Muscle of leg (tissue), 11 donors: Measurements from ENCODE around the gene FLNA. TPM values are rescaled to one million over a fixed set of nuclear protein-coding genes. Genes with fewer than 3 reads are reported as not detected.
"Not testable (repeated sequence)": the region's sequence is repeated elsewhere in the genome, so short reads cannot be mapped to it uniquely, and the experiment has no call there.

Experiments
- DNase-seq: peaks from one replicate; pipeline ENCODE4 v3.0.0; 2013
- H3K27ac ChIP-seq: one replicate; pipeline ENCODE4 v1.5.1; 2013; ENCODE audit warnings: mild to moderate bottlenecking, low read length, control low read depth
- H3K27me3 ChIP-seq: one replicate; pipeline ENCODE4 v1.6.1; 2013; ENCODE audit warnings: low read length; ENCODE audit not compliant: control insufficient read depth, insufficient read depth
- H3K36me3 ChIP-seq: one replicate; pipeline ENCODE4 v1.6.1; 2013; ENCODE audit warnings: low read length; ENCODE audit not compliant: control insufficient read depth, insufficient read depth
- H3K4me1 ChIP-seq: one replicate; pipeline ENCODE4 v1.6.1; 2013; ENCODE audit warnings: low read length; ENCODE audit not compliant: control insufficient read depth, insufficient read depth
- H3K4me3 ChIP-seq: one replicate; pipeline ENCODE4 v1.5.1; 2013; ENCODE audit warnings: low read length, control low read depth
- H3K9me3 ChIP-seq: replicated peaks from 2 replicates; pipeline ENCODE4 v1.6.1; 2013; ENCODE audit warnings: low read depth, low read length; ENCODE audit not compliant: control insufficient read depth
- WGBS: methylation state at CpG from one replicate; pipeline ENCODE4 v1.1.5; 2013; ENCODE audit warnings: missing lambda C conversion rate; ENCODE audit not compliant: insufficient coverage; 5-methylcytosine and 5-hydroxymethylcytosine counted together
- polyA plus RNA-seq, 8 donors: library from polyadenylated mRNA; unstranded; fragments of 120-200 nt; gene quantifications; one replicate each; pipeline versions ENCODE4 v1.2.1 to v1.2.3, GENCODE V29; 2013; ENCODE audit warnings: inconsistent platforms in 1 of 8, low replicate concordance in 1 of 8; ENCODE audit not compliant: insufficient read length in 8 of 8, insufficient read depth in 1 of 8
- total RNA-seq: library from RNA; stranded (reverse); fragments of 120-200 nt; gene quantifications from one replicate; pipeline ENCODE4 v1.2.4, GENCODE V29; 2013

Gene FLNA
- total and polyA plus RNA-seq, 9 donors: 212 to 450 (median 365) TPM

DNA sequence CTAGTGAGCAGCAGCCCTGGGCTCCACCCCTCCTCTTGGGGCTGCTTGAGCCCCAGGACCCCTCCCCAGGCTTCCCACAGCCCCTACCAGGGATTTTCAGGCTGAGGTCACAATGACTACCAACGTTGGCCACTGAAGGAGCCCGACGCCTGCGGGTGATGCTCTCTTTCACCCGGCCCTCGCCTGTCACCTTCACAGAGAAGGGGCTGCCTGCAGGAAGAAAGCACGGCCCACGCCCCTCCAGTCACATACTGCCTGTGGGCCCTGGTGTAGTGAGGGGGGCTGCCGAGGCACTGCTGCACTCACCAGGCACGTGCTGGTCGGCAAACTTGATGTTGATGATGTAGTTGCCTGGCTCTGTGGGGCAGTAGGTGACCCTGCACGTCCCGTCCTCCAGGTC, 22.0 kb downstream of the FLNA start:
- Histone ChIP-seq H3K9me3 (no peaks in the 10 kb centered on the region), H3K36me3 (peaks cover 92% of the 10 kb centered on the region), H3K4me1 (peaks cover 5% of the 10 kb centered on the region), H3K4me3 (no peak overlapping the region), H3K27me3 (no peaks in the 10 kb centered on the region), H3K27ac (no peak overlapping the region)
- 90% methylated on average over 4 of the region's 13 CpGs for WGBS
- DNase-seq: no peak

DNA sequence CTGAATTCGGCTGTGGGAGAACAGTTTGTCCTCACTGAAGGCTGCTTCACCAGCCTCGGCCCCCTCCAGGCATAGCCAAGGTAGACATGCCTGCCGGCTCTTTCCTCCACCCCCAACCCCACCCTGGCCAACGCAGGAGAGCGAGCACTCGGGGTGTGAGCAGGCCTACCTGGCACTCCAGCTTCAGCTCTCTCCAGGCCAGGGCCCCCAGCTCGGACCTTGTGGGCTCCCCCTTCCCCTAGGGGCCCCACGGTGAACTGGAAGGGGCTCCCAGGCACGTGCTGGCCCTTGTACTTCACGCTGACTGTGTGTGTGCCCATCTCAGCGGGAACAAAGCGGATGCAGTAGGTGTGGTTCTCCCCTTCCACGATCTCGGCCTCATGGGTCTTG, 22.4 kb downstream of the FLNA start:
- peaks cover 5% of the 10 kb centered on the region for H3K4me1 ChIP-seq
- H3K36me3 ChIP-seq: peaks cover 87% of the 10 kb centered on the region
- DNase-seq: no peak
- H3K9me3 ChIP-seq: no peaks in the 10 kb centered on the region
- WGBS: 84% methylated on average over 12 of the region's 14 CpGs
- no peaks in the 10 kb centered on the region for H3K27me3 ChIP-seq
- H3K4me3 ChIP-seq: no peak overlapping the region
- no peak overlapping the region for H3K27ac ChIP-seq

DNA sequence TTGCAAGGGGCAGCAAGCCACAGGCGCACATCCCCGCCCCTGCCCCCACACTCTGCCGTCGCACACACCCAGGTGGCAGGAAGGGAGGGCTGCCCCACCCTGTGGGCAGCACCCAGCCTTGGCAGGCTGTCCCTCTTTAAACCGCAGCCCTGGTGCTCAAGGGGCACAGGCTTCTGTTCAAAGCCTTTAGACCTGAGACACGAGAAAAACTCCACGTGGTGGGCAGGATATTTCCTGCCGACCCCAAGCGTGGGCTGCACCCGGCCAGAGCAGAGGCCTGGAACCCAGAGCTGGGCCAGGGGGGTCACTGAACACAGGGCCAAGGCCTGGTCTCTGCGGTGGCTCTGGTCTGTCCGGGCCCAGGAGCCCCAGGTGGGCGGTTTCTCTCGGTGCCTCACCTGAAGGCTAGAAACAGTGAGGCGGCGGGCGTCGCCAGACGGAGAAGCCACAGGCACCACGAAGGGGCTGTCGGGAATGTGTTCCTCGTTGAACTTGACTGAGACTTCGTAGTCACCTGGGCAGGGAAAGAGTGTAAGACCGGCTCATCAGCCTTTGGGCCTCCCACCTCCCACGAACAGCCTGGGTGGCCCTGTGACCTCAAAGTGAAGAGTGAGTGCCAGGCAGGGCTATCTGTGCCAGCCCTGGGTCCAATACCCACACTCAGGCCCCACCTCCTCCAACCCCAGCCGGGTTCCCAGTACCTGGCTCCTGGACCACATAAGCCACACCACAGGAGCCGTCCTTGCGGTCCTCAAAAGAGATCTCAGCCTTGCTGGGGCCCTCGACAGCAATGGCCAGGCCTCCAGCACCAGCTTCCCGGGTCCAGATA, 23.0 kb downstream of the FLNA start:
- Histone ChIP-seq H3K4me3 (no peak overlapping the region), H3K27ac (no peak overlapping the region), H3K4me1 (peaks cover 5% of the 10 kb centered on the region), H3K27me3 (no peaks in the 10 kb centered on the region), H3K9me3 (no peaks in the 10 kb centered on the region), H3K36me3 (peaks cover 81% of the 10 kb centered on the region)
- WGBS: 84% methylated on average over 27 of the region's 30 CpGs
- DNase-seq: no peak

DNA sequence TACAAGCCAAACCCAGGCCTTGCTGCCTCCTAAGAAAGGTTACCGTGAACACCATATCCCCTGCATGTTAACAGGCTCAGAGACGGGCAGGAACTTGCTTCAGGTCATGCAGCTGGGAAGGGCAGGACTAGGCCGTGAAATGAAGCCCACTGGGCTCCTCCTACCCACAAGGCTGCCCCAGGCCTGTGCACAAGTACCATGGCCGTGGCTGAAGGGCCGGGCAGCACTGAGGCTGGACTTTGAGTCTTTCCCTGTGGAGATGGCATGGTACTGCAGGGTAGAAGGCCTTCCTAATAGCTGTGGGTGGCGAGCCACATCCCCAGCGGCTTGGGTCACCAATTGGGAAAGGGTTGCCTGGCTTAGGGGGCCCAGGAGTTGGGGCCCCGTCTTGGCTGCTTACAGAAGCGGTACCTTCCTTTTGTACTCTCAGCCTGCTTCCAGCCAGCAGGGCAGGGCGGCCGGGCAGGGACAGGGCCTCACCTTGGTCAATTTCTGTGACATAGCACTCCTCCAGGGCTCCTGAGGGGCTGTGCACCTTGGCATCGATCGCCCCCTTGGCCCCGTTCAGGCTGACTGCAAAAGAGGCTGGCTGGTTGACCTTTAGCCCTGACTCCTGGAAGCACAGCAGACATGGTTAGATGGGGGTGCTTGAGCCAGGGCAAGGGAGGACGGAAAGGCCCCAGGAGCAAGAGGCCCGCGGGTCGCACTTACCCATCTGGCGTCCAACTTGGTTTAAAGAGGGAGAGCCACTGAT, 23.8 kb downstream of the FLNA start:
- H3K4me1 ChIP-seq: peaks cover 5% of the 10 kb centered on the region
- DNase-seq: no peak
- H3K36me3 ChIP-seq: peaks cover 73% of the 10 kb centered on the region
- no peaks in the 10 kb centered on the region for H3K9me3 ChIP-seq
- no peaks in the 10 kb centered on the region for H3K27me3 ChIP-seq
- H3K27ac ChIP-seq: no peak overlapping the region
- WGBS: 86% methylated on average over 16 of the region's 19 CpGs
- H3K4me3 ChIP-seq: no peak overlapping the region

DNA sequence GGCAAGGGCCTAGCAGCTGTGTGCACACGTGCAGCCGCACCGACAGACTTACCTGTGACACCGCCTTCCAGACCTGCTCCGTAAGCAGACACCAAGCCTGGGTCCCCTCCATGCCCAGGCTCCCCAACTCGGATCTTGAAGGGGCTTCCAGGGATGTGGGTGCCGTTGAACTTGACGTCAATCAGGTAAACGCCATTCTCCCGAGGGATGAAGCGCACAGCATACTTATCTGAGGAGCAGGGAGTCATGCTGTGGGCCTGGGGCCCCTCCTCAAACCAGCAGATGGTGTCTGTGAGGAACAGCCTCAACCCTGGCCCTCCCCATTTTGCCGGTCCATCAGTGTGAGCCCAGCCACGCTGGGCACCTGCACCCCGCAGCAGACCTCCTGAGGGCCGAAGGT, 24.5 kb downstream of the FLNA start:
- Histone ChIP-seq H3K4me1 (peaks cover 5% of the 10 kb centered on the region), H3K9me3 (no peaks in the 10 kb centered on the region), H3K27ac (no peak overlapping the region), H3K27me3 (no peaks in the 10 kb centered on the region), H3K4me3 (no peak overlapping the region), H3K36me3 (peaks cover 67% of the 10 kb centered on the region)
- WGBS: 77% methylated on average over 14 of the region's 15 CpGs
- DNase-seq: no peak

DNA sequence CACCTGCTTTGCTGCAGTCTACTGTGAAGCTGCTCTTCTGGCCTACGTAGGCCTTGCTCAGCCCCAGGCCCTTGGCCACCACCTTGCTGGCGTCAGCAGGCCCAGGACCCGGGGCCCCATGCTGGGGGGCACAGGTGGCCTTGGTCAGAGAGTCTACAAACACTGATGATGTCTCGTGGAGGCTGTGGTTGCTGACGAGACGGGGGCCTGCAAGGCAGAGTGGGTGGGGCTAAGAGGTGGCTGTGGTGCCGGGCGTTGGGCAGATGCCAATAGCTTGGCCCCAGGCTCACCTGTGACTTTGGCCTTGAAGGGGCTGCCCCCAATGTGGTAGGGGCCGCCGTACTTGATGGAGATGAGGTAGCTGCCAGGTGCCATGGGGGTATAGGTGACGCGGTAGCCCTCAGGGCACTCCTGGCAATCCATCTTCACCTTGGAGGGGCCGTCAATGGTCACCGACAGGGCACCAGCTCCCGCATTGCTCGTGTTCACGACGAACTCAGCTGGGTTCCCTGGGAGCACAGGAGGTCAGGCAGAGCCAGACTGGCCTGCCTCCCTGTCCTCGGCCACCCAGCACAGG, 25.0 kb downstream of the FLNA start:
- H3K9me3 ChIP-seq: no peaks in the 10 kb centered on the region
- DNase-seq: no peak
- H3K36me3 ChIP-seq: peaks cover 62% of the 10 kb centered on the region
- H3K4me1 ChIP-seq: peaks cover 5% of the 10 kb centered on the region
- 73% methylated on average over 19 of the region's 19 CpGs for WGBS
- H3K4me3 ChIP-seq: no peak overlapping the region
- H3K27me3 ChIP-seq: no peaks in the 10 kb centered on the region
- H3K27ac ChIP-seq: no peak overlapping the region

DNA sequence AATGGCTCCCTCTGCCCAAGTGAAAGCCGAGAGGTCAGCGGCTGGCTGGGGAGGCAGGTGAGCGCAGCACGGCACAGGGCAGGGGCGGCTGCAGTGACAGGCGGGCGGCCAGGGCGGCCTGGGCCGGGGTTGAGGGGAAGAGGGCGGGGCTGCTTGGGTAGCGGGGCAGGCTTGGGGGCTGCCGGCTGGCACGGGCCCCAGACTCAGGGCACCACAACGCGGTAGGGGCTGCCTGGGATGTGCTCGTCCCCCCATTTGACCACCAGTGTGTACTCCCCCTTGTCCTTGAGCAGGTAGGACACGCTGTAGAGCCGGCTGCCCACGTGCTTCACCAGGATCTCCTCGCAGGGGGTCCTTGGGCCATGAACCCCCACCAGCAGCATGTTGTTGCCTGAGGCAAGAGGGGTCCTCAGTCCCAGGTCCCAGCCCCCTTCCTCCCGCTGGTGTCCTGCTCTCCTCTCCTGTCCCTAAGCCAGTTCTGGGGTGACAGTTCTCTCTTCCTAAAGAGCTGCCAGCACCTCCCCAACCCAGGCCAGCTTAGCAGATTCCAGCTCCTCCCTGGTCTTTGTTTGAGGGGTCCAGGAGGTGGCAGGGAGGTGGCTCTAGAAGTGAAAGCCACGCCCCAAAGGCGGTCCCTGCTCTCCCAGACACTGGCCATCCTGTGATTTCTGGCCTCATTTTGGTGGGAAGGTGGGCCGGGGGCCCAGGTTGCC, 25.6 kb downstream of the FLNA start:
- Histone ChIP-seq H3K4me3 (no peak overlapping the region), H3K36me3 (peaks cover 55% of the 10 kb centered on the region), H3K27me3 (no peaks in the 10 kb centered on the region), H3K27ac (no peak overlapping the region), H3K4me1 (peaks cover 5% of the 10 kb centered on the region), H3K9me3 (no peaks in the 10 kb centered on the region)
- WGBS: 83% methylated on average over 14 of the region's 24 CpGs
- no peak for DNase-seq

DNA sequence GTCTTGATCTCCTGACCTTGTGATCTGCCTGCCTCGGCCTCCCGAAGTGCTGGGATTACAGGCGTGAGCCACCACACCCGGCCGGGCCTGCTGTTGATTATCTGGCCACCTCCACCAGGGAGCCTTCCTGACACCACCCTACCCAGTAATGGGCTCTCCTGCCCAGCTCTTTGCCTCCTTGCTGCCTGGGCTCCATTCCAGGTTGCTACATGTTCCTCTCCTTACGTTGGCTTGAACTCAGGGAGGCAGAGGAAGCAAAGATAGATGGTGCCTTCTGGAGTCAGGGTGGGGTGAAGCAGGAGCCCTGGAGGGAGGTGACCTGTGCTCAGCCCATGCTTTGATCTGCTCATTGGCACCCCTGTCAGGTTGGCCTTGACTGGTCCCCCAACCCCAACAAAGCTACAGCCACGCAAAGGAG, 26.3 kb downstream of the FLNA start:
- H3K27ac ChIP-seq: no peak overlapping the region
- peaks cover 5% of the 10 kb centered on the region for H3K4me1 ChIP-seq
- H3K4me3 ChIP-seq: no peak overlapping the region
- no peaks in the 10 kb centered on the region for H3K27me3 ChIP-seq
- H3K9me3 ChIP-seq: no peaks in the 10 kb centered on the region
- no peak for DNase-seq
- WGBS: 69% methylated on average over 6 of the region's 7 CpGs
- H3K36me3 ChIP-seq: peaks cover 49% of the 10 kb centered on the region

DNA sequence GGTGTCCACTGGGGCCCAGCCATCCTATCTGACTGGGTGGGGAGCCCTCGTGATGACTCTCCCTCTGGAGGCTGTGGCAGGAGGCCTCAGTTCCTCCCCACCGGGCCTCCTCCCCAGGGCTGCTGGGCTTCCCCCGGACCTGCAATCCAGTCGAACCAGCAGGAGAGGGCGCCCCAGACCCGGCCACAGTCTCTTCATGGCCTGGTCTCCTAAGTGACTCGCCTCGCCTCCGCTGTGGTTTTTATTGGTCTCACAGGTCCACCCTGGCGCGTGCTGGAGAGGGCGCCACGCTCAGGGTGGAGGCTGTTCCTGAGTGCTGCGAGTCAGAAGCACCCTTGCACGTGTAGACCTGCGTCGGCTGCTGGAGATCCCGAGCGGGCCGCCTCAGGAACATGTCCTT, 30.8 kb downstream of the FLNA start:
- not testable (repeated sequence) for H3K9me3 ChIP-seq, H3K27me3 ChIP-seq, H3K4me1 ChIP-seq, DNase-seq, H3K36me3 ChIP-seq, H3K4me3 ChIP-seq, H3K27ac ChIP-seq
- WGBS: no CpG with 5 or more reads among the region's 20 CpGs

DNA sequence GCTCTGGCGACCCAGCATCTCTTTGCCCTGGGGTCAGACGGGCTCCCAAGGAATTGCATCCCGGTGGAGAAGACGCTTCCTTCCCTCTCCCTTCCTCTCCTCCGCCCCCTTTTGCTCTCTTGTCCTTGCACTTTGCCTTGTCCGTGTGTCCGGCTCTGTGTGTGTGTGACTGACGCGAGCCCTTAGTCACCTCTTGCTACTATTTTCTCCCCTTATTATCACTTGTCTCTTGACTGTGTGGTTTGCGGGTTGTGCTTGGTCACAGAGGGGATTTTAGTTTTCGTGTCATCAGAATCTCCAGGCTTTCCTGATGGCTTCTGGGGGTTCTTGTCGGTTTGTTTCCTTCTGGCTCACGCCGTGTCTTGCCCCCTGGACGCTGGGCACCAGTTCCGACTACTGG, 31.4 kb downstream of the FLNA start:
- not testable (repeated sequence) for H3K9me3 ChIP-seq, H3K27ac ChIP-seq, H3K4me1 ChIP-seq, DNase-seq, H3K27me3 ChIP-seq, H3K4me3 ChIP-seq, H3K36me3 ChIP-seq
- no CpG with 5 or more reads among the region's 16 CpGs for WGBS
